A549 (cell line): ENCODE data around the gene DSTYK.

Experiments
- BHLHE40 ChIP-seq: IDR thresholded peaks from 2 replicates; pipeline ENCODE4 v1.6.1; 2012; ENCODE audit warnings: low read depth, low read length, inconsistent platforms
- JUNB ChIP-seq: fragments of >200 bp; sonication (Bioruptor Twin); formaldehyde crosslinking; IDR thresholded peaks from 2 replicates; pipeline ENCODE4 v1.6.1; 2016
- KDM1A ChIP-seq: fragments of 200-600 bp; sonication (generic); IDR thresholded peaks from 2 replicates; pipeline ENCODE4 v1.6.1; 2016; ENCODE audit warnings: low read depth, mild to moderate bottlenecking
- NFE2L2 ChIP-seq: fragments of 150-350 bp; conservative IDR thresholded peaks from 2 replicates; pipeline ENCODE4 v1.6.1; 2014; ENCODE audit warnings: low read length
- NR3C1 ChIP-seq: fragments of >200 bp; sonication (Bioruptor Twin); formaldehyde crosslinking; IDR thresholded peaks from 3 replicates; pipeline ENCODE4 v1.6.1; 2017
- POLR2A ChIP-seq: IDR thresholded peaks from 2 replicates; pipeline ENCODE4 v1.6.1; 2012; ENCODE audit warnings: mild to moderate bottlenecking, low read length
- RFX5 ChIP-seq: fragments of 450-650 bp; IDR thresholded peaks from 2 replicates; pipeline ENCODE4 v1.7.1; 2014; ENCODE audit warnings: antibody characterized with exemption, mild to moderate bottlenecking, moderate library complexity
- RNF2 ChIP-seq: fragments of 200-600 bp; sonication (generic); IDR thresholded peaks from 2 replicates; pipeline ENCODE4 v1.6.1; 2016; ENCODE audit warnings: low read depth, mild to moderate bottlenecking, antibody characterized with exemption, moderate library complexity, borderline replicate concordance
- TF ChIP-seq, protein P1 (sequence below): fragments of 150-350 bp; IDR thresholded peaks from 2 replicates; pipeline ENCODE4 v1.6.1; 2014; ENCODE audit warnings: low read depth, mild to moderate bottlenecking, low read length
- TF ChIP-seq, protein P2 (sequence below): fragments of >200 bp; sonication (Bioruptor Twin); formaldehyde crosslinking; IDR thresholded peaks from 3 replicates; pipeline ENCODE4 v1.5.1; 2016

DNA sequence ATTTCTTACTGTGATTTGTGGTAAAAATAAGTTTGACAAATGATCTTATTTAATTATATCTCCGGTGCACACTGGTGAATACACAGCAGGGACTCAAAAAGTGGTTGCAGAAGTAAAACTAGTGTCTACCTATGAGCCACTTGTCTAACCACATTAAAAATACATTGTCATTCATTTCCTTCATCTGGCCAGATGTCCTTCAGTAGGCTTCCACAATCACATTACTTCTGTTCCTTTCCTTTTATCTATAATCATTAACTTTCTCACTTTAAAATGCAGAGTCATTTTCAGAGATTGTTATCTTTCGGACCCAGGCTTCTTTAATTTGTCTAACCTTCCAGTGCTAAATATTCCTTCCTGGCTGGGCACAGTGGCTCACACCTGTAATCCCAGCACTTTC lies 92.8 kb downstream of the DSTYK start:
- no peak for TF ChIP-seq NFE2L2
- TF ChIP-seq, protein P1, sequence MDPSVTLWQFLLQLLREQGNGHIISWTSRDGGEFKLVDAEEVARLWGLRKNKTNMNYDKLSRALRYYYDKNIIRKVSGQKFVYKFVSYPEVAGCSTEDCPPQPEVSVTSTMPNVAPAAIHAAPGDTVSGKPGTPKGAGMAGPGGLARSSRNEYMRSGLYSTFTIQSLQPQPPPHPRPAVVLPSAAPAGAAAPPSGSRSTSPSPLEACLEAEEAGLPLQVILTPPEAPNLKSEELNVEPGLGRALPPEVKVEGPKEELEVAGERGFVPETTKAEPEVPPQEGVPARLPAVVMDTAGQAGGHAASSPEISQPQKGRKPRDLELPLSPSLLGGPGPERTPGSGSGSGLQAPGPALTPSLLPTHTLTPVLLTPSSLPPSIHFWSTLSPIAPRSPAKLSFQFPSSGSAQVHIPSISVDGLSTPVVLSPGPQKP: no peak
- TF ChIP-seq, protein P2, sequence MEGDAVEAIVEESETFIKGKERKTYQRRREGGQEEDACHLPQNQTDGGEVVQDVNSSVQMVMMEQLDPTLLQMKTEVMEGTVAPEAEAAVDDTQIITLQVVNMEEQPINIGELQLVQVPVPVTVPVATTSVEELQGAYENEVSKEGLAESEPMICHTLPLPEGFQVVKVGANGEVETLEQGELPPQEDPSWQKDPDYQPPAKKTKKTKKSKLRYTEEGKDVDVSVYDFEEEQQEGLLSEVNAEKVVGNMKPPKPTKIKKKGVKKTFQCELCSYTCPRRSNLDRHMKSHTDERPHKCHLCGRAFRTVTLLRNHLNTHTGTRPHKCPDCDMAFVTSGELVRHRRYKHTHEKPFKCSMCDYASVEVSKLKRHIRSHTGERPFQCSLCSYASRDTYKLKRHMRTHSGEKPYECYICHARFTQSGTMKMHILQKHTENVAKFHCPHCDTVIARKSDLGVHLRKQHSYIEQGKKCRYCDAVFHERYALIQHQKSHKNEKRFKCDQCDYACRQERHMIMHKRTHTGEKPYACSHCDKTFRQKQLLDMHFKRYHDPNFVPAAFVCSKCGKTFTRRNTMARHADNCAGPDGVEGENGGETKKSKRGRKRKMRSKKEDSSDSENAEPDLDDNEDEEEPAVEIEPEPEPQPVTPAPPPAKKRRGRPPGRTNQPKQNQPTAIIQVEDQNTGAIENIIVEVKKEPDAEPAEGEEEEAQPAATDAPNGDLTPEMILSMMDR: no peak
- no peak for TF ChIP-seq JUNB
- TF ChIP-seq KDM1A: no peak
- TF ChIP-seq POLR2A: no peak
- TF ChIP-seq BHLHE40: no peak
- no peak for TF ChIP-seq RNF2
- TF ChIP-seq RFX5: no peak
- TF ChIP-seq NR3C1: no peak
